Endodermal cell (in vitro differentiated cells): ENCODE data around the gene GP9. TPM values are rescaled to one million over a fixed set of nuclear protein-coding genes. Genes with fewer than 3 reads are reported as not detected.

Source experiments
- DNase-seq: peaks from one replicate; pipeline ENCODE4 v3.0.0-alpha.2; 2017
- H3K27ac ChIP-seq: 2 replicates; pipeline ENCODE4 v1.5.1; 2013; ENCODE audit warnings: mild to moderate bottlenecking, low read depth, low read length, moderate library complexity
- H3K27me3 ChIP-seq: 2 replicates; pipeline ENCODE4 v1.6.1; 2013; ENCODE audit warnings: mild to moderate bottlenecking, low read length, moderate library complexity; ENCODE audit not compliant: insufficient read depth, control insufficient read depth, poor library complexity, severe bottlenecking
- H3K36me3 ChIP-seq: 2 replicates; pipeline ENCODE4 v1.7.0; 2013; ENCODE audit warnings: mild to moderate bottlenecking, low read length, moderate library complexity; ENCODE audit not compliant: control insufficient read depth, insufficient read depth
- H3K4me1 ChIP-seq: one replicate; pipeline ENCODE4 v1.7.0; 2013; ENCODE audit warnings: low read length; ENCODE audit not compliant: control insufficient read depth, insufficient read depth
- H3K4me3 ChIP-seq: 2 replicates; pipeline ENCODE4 v1.5.1; 2013; ENCODE audit warnings: mild to moderate bottlenecking, low read length, moderate library complexity
- H3K9ac ChIP-seq: 2 replicates; pipeline ENCODE4 v1.6.1; 2013; ENCODE audit warnings: mild to moderate bottlenecking, low read length, moderate library complexity; ENCODE audit not compliant: poor library complexity, severe bottlenecking; ENCODE audit errors: extremely low read depth
- H3K9me3 ChIP-seq: 2 replicates; pipeline ENCODE4 v1.6.1; 2013; ENCODE audit warnings: mild to moderate bottlenecking, low read length, moderate library complexity; ENCODE audit not compliant: control insufficient read depth
- H3K27ac Mint-ChIP-seq: 2 replicates; pipeline ENCODE4 v1.8.0; 2020; ENCODE audit warnings: mixed read lengths
- H3K27me3 Mint-ChIP-seq: 2 replicates; pipeline ENCODE4 v1.8.0; 2021; ENCODE audit warnings: mild to moderate bottlenecking, mixed read lengths; ENCODE audit not compliant: insufficient read depth
- H3K36me3 Mint-ChIP-seq: 2 replicates; pipeline ENCODE4 v1.8.0; 2020; ENCODE audit warnings: low read depth, mixed read lengths
- H3K4me1 Mint-ChIP-seq: 2 replicates; pipeline ENCODE4 v1.8.0; 2020; ENCODE audit warnings: mixed read lengths
- H3K4me3 Mint-ChIP-seq: 2 replicates; pipeline ENCODE4 v1.8.0; 2020; ENCODE audit warnings: mild to moderate bottlenecking, moderate library complexity, mixed read lengths
- H3K9me3 Mint-ChIP-seq: 2 replicates; pipeline ENCODE4 v1.8.0; 2020; ENCODE audit warnings: mild to moderate bottlenecking, mixed read lengths
- WGBS, 2 experiments: methylation state at CpG; one replicate each; pipeline versions ENCODE4 v1.1.5 to v1.1.7; 2013; ENCODE audit warnings: missing lambda C conversion rate in 2 of 2, mixed read lengths in 1 of 2; ENCODE audit not compliant: insufficient coverage in 1 of 2, insufficient read length in 1 of 2; 5-methylcytosine and 5-hydroxymethylcytosine counted together
- total RNA-seq, 2 donors: library from RNA; stranded (reverse); fragmentation: NEBNext Ultra II Directional in 1 of 2; extraction: Animal tissue kit (Norgen Biotek cat#: 25700) in 1 of 2; gene quantifications; 2 replicates in 1 of 2; 3 replicates in 1 of 2; pipeline ENCODE4 v1.2.1, GENCODE V29; 2021
- TF ChIP-seq, protein P1 (sequence below): fragments of 200-600 bp; sonication (generic); conservative IDR thresholded peaks from 2 replicates; pipeline ENCODE4 v1.5.0; 2021; ENCODE audit warnings: antibody characterized with exemption, mild to moderate bottlenecking

The GP9 gene
- total RNA-seq, 2 donors from 2014 or later, result not detected

GRCh38 chr3:129081503-129081902, 20.9 kb downstream of the GP9 start:
- Mint-ChIP-seq H3K4me1 (no peaks in the 10 kb centered on the region), H3K36me3 (no peaks in the 10 kb centered on the region), H3K27ac (no peak overlapping the region), H3K4me3 (no peak overlapping the region), H3K27me3 (peaks cover 10% of the 10 kb centered on the region), H3K9me3 (no peaks in the 10 kb centered on the region)
- H3K36me3 ChIP-seq, result no peaks in the 10 kb centered on the region
- H3K4me3 ChIP-seq, result no peak overlapping the region
- no peaks in the 10 kb centered on the region for H3K4me1 ChIP-seq
- no peak overlapping the region for H3K27ac ChIP-seq
- H3K9ac ChIP-seq, result no peak overlapping the region
- no peaks in the 10 kb centered on the region for H3K27me3 ChIP-seq
- H3K9me3 ChIP-seq, result no peaks in the 10 kb centered on the region
- no peak for DNase-seq
- 83 to 99% methylated on average over 1 to 8 of the region's 8 CpGs for WGBS, 2 experiments
- TF ChIP-seq, protein P1, sequence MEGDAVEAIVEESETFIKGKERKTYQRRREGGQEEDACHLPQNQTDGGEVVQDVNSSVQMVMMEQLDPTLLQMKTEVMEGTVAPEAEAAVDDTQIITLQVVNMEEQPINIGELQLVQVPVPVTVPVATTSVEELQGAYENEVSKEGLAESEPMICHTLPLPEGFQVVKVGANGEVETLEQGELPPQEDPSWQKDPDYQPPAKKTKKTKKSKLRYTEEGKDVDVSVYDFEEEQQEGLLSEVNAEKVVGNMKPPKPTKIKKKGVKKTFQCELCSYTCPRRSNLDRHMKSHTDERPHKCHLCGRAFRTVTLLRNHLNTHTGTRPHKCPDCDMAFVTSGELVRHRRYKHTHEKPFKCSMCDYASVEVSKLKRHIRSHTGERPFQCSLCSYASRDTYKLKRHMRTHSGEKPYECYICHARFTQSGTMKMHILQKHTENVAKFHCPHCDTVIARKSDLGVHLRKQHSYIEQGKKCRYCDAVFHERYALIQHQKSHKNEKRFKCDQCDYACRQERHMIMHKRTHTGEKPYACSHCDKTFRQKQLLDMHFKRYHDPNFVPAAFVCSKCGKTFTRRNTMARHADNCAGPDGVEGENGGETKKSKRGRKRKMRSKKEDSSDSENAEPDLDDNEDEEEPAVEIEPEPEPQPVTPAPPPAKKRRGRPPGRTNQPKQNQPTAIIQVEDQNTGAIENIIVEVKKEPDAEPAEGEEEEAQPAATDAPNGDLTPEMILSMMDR, result no peak

DNA sequence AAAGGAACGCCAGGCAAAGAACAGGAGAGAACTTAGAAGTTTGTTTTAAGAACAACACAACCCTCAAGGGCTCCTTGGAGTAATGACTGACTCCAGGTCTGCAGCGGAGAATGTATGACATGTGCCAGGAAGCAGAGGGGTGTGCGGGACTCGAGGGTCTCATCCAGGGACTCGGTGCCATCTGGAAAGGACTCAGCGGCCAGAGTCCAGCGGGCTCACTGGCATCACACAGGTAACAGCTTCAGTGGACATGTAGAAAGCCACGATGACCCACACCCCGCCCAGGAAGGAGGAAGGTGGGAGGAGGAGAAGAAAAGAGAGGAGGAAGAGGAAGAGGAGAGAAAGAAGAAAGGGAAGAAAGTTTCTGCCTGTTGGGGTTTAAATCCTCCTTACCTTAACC, 21.4 kb downstream of the GP9 start:
- Histone ChIP-seq H3K4me3 (no peak overlapping the region), H3K9me3 (no peaks in the 10 kb centered on the region), H3K27ac (no peak overlapping the region), H3K4me1 (no peaks in the 10 kb centered on the region), H3K36me3 (no peaks in the 10 kb centered on the region), H3K9ac (no peak overlapping the region), H3K27me3 (no peaks in the 10 kb centered on the region)
- Mint-ChIP-seq H3K27ac (no peak overlapping the region), H3K4me1 (no peaks in the 10 kb centered on the region), H3K9me3 (no peaks in the 10 kb centered on the region), H3K27me3 (peaks cover 10% of the 10 kb centered on the region), H3K4me3 (no peak overlapping the region), H3K36me3 (no peaks in the 10 kb centered on the region)
- TF ChIP-seq, protein P1, result no peak
- WGBS, 2 experiments, result 94 to 100% methylated on average over 5 to 9 of the region's 9 CpGs
- DNase-seq, result no peak

GRCh38 chr3:129084501-129084900, 23.9 kb downstream of the GP9 start:
- Histone ChIP-seq H3K36me3 (no peaks in the 10 kb centered on the region), H3K4me3 (no peak overlapping the region), H3K4me1 (no peaks in the 10 kb centered on the region), H3K27ac (no peak overlapping the region), H3K9ac (no peak overlapping the region), H3K27me3 (no peaks in the 10 kb centered on the region), H3K9me3 (no peaks in the 10 kb centered on the region)
- WGBS, 2 experiments, result 92 to 95% methylated on average over 2 to 6 of the region's 6 CpGs
- H3K27me3 Mint-ChIP-seq, result peaks cover 5% of the 10 kb centered on the region
- DNase-seq, result no peak
- no peak overlapping the region for H3K27ac Mint-ChIP-seq
- no peak overlapping the region for H3K4me3 Mint-ChIP-seq
- H3K9me3 Mint-ChIP-seq, result no peaks in the 10 kb centered on the region
- H3K4me1 Mint-ChIP-seq, result no peaks in the 10 kb centered on the region
- no peaks in the 10 kb centered on the region for H3K36me3 Mint-ChIP-seq
- TF ChIP-seq, protein P1, result no peak
